ENCODE data around the gene POLR1A. TPM values are rescaled to one million over a fixed set of nuclear protein-coding genes. Genes with fewer than 3 reads are reported as not detected.

Gene POLR1A
- total and polyA plus RNA-seq, 2 of the 8 experiments (the other 6 are each of a cell fraction or from before 2014, with no cell fraction given), result 8.9 to 58.1 TPM

- Histone ChIP-seq H3K23me2 (ENCODE audit: low read depth, low read length) (no peaks in the 10 kb centered on the region), H2BK120ac (replicated peaks; ENCODE audit: low read depth, low read length) (no peak overlapping the region), H3K9me3 (ENCODE audit: insufficient read depth in 2 of 2, low read depth in 1 of 2, low read length in 1 of 2) (peaks cover 0 to 2% of the 10 kb centered on the region in 2 experiments; a peak in 1 of 4 replicates), H3K4me3 (ENCODE audit: extremely low read depth in 1 of 4, insufficient read depth in 2 of 4, low read depth in 3 of 4, low read length in 4 of 4) (no peak overlapping the region), H3K4me1 (replicated peaks in 1 of 4; ENCODE audit: control insufficient read depth in 3 of 4, insufficient read depth in 4 of 4, low read length in 3 of 4) (peaks cover 0 to 4% (median 2%) of the 10 kb centered on the region in 4 experiments; a peak in 3 of 7 replicates), H3K4me2 (ENCODE audit: insufficient read depth in 1 of 2, low read depth in 2 of 2, low read length in 2 of 2) (no peak overlapping the region), H3K79me2 (ENCODE audit: control insufficient read depth in 1 of 2, insufficient read depth in 2 of 2, low read length in 2 of 2) (no peaks in the 10 kb centered on the region), H3K4ac (replicated peaks; ENCODE audit: insufficient read length, low read depth, low read length) (no peak overlapping the region), H3K14ac (ENCODE audit: insufficient read length) (no peak overlapping the region), H4K91ac (replicated peaks; ENCODE audit: insufficient read length, low read length) (no peak overlapping the region), H3K9ac (replicated peaks in 1 of 4; ENCODE audit: extremely low read depth in 1 of 4, low read depth in 3 of 4, low read length in 3 of 4) (no peak overlapping the region), H2AFZ (ENCODE audit: low read length) (no peak overlapping the region; the same call in none of the 2 replicates), H3K27ac (ENCODE audit: low read depth, low read length) (no peak overlapping the region), H2AK5ac (ENCODE audit: low read depth, low read length) (0 out of 2 replicates have a peak overlapping the region, but pooled peaks have one; percentile 39), H4K8ac (ENCODE audit: extremely low read depth, insufficient read depth, low read length) (no peak overlapping the region), H2BK20ac (ENCODE audit: low read length) (no peak overlapping the region; the same call in 1 of the 2 replicates), H2BK5ac (ENCODE audit: low read depth, low read length) (no peak overlapping the region), H2BK12ac (ENCODE audit: low read depth, low read length) (peak overlapping the region; percentile 90; the same call in 1 of the 2 replicates), H3K79me1 (ENCODE audit: low read depth, low read length) (no peaks in the 10 kb centered on the region), H3K56ac (replicated peaks; ENCODE audit: insufficient read length, low read depth, low read length) (no peak overlapping the region), H4K5ac (ENCODE audit: insufficient read length, low read depth, low read length) (no peak overlapping the region), H3K36me3 (ENCODE audit: control insufficient read depth in 2 of 4, insufficient read depth in 4 of 4, low read length in 3 of 4) (no peaks in the 10 kb centered on the region), H4K20me1 (replicated peaks in 1 of 2; ENCODE audit: control insufficient read depth in 1 of 2, insufficient read depth in 2 of 2, low read length in 2 of 2) (no peaks in the 10 kb centered on the region), H2BK15ac (ENCODE audit: low read length) (no peak overlapping the region), H3K27me3 (replicated peaks in 1 of 4; ENCODE audit: control insufficient read depth in 3 of 4, extremely low read depth in 1 of 4, insufficient read depth in 3 of 4, low read length in 3 of 4) (no peaks in the 10 kb centered on the region), H3K18ac (ENCODE audit: extremely low read depth, low read length) (no peak overlapping the region), H3K23ac (ENCODE audit: insufficient read length) (no peak overlapping the region)
- CTCF ChIA-PET (ENCODE audit: partially characterized antibody), result interaction anchor here (0.9 to 1.6 kb wide), 4 partner anchors 8 to 196 kb away, joined by 3 to 6 read pairs (median 4); no protein-coding TSS in a partner anchor
- POLR2A ChIA-PET (ENCODE audit: partially characterized antibody), result no interaction called here
- no peak for DNase-seq (ENCODE audit: low read depth in 1 of 2, low spot score in 2 of 2)
- no peak for FAIRE-seq
- 87% methylated on average over 10 of the region's 10 CpGs; no CpG with 5 or more reads in 1 of the 2 experiments for WGBS, 2 experiments (ENCODE audit: extremely low coverage in 1 of 2, insufficient coverage in 1 of 2, insufficient read length in 1 of 2, insufficient replicate concordance in 2 of 2, low coverage in 1 of 2, low lambda C conversion rate in 2 of 2, missing lambda C conversion rate in 1 of 2)
- TF ChIP-seq POU5F1 (IDR thresholded peaks at IDR 0.05; ENCODE audit: low read depth, low read length) (no peak), SP4 (IDR thresholded peaks at IDR 0.05; ENCODE audit: low read length) (no peak), PHF8 (conservative IDR thresholded peaks at IDR 0.05; ENCODE audit: low read depth, low read length) (no peak), EZH2 (IDR thresholded peaks at IDR 0.05; ENCODE audit: low read depth, low read length, severe bottlenecking) (no peak), RBBP5 (IDR thresholded peaks at IDR 0.05; ENCODE audit: borderline replicate concordance, low read depth, low read length) (no peak), GABPA (IDR thresholded peaks at IDR 0.05; ENCODE audit: borderline replicate concordance, insufficient read depth, low read length) (no peak), RFX5 (IDR thresholded peaks at IDR 0.05; ENCODE audit: borderline replicate concordance, low read depth, low read length) (no peak), SIN3A (conservative IDR thresholded peaks at IDR 0.05 in 1 of 2, IDR thresholded peaks at IDR 0.05 in 1 of 2; ENCODE audit: low read depth in 1 of 2, low read length in 2 of 2) (no peak), ASH2L (IDR thresholded peaks at IDR 0.05; ENCODE audit: low read length) (no peak), MAFK (IDR thresholded peaks at IDR 0.05; ENCODE audit: low read depth, low read length) (no peak), SRF (IDR thresholded peaks at IDR 0.05; ENCODE audit: low read depth, low read length) (no peak)
These were observed 105.4 kb downstream of the POLR1A start for GRCh38 chr2:86000131-86000937.

All from H1 (cell line).